Small intestine (tissue), 7 donors: Measurements from ENCODE around the gene ITGB3BP. TPM values are rescaled to one million over a fixed set of nuclear protein-coding genes. Genes with fewer than 3 reads are reported as not detected.
A peak's percentile ranks its signal among the peaks of the same experiment; 100 is the strongest.

Experiments
- DNase-seq, 2 donors: peaks; one replicate each; pipeline versions ENCODE4 v3.0.0 to v3.0.0-alpha.2; 2013
- FAIRE-seq: peaks from 2 replicates; lab custom pipeline; 2012; peaks lifted over from hg19 to GRCh38; lab: Jason Lieb, UNC
- H3K27ac ChIP-seq, 3 donors: one replicate each; pipeline ENCODE4 v1.5.1; 2013; ENCODE audit warnings: low read length in 2 of 3, mild to moderate bottlenecking in 2 of 3, control low read depth in 1 of 3, inconsistent platforms in 1 of 3, low read depth in 1 of 3, moderate library complexity in 1 of 3
- H3K27me3 ChIP-seq, 3 donors: one replicate each; pipeline ENCODE4 v1.6.1; 2013; ENCODE audit warnings: low read length in 3 of 3, inconsistent platforms in 1 of 3; ENCODE audit not compliant: control insufficient read depth in 3 of 3, insufficient read depth in 3 of 3
- H3K36me3 ChIP-seq, 3 donors: one replicate each; pipeline ENCODE4 v1.6.1; 2013; ENCODE audit warnings: low read length in 3 of 3, inconsistent platforms in 1 of 3, low read depth in 1 of 3, mild to moderate bottlenecking in 1 of 3, moderate library complexity in 1 of 3; ENCODE audit not compliant: control insufficient read depth in 3 of 3, insufficient read depth in 2 of 3
- H3K4me1 ChIP-seq, 3 donors: one replicate each; pipeline ENCODE4 v1.6.1; 2013; ENCODE audit warnings: low read length in 2 of 3, inconsistent platforms in 1 of 3, low read depth in 1 of 3, mild to moderate bottlenecking in 1 of 3, moderate library complexity in 1 of 3; ENCODE audit not compliant: control insufficient read depth in 3 of 3, insufficient read depth in 2 of 3
- H3K4me3 ChIP-seq, 3 donors: one replicate each; pipeline ENCODE4 v1.5.1; 2013; ENCODE audit warnings: low read length in 3 of 3, control low read depth in 1 of 3, inconsistent platforms in 1 of 3, low read depth in 1 of 3, mild to moderate bottlenecking in 1 of 3, moderate library complexity in 1 of 3
- H3K9me3 ChIP-seq, 2 donors: one replicate each; pipeline ENCODE4 v1.6.1; 2013; ENCODE audit warnings: low read depth in 1 of 2, low read length in 1 of 2; ENCODE audit not compliant: control insufficient read depth in 2 of 2, insufficient read depth in 1 of 2
- WGBS, 3 donors: extraction: QIAGEN DNeasy Blood & Tissue Kit; methylation state at CpG; one replicate each; pipeline ENCODE4 v1.1.7; 2013; 5-methylcytosine and 5-hydroxymethylcytosine counted together
- polyA plus RNA-seq, 4 donors: library from polyadenylated mRNA; stranded (reverse) in 3 of 4; unstranded in 1 of 4; fragments of 200-250 nt in 3 of 4; fragments of 120-200 nt in 1 of 4; gene quantifications; one replicate each; pipeline versions ENCODE4 v1.2.1 to v1.2.3, GENCODE V29; 2013
- donor health status: healthy with polysubstance abuse.
- donor health status: control.
- donor health status: control.
- donor health status: Bipolar disorder and iron deficiency.
- donor health status: healthy.

The ITGB3BP gene
- polyA plus RNA-seq, 4 donors = 10.5 to 30.2 (median 17.0) TPM

DNA sequence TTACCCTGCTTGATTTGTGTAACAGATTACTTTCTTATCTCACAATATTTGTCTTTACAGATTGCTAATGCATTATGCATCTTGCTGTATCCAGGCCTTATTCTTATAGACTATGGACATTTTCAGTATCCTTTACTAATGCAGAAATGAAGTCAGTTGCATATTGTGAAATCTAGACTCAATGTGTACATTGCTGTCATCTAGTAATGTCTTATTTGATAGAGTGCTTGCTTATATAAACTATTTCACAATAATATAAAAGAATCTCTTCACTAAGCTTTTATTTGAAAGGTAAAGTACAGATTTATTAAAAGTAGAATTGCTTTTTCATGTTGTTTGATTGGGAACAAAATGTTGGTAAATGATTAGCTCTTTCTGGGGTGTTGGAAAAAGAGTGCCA is 116.0 kb downstream of the ITGB3BP start:
- Histone ChIP-seq H3K27me3 (no peaks in the 10 kb centered on the region), H3K9me3 (no peaks in the 10 kb centered on the region), H3K27ac (no peak overlapping the region), H3K4me1 (no peaks in the 10 kb centered on the region), H3K4me3 (no peak overlapping the region), H3K36me3 (peaks cover 0 to 2% (median under 1%) of the 10 kb centered on the region in 3 donors)
- FAIRE-seq (peak; percentile 76), DNase-seq (no peak)

DNA sequence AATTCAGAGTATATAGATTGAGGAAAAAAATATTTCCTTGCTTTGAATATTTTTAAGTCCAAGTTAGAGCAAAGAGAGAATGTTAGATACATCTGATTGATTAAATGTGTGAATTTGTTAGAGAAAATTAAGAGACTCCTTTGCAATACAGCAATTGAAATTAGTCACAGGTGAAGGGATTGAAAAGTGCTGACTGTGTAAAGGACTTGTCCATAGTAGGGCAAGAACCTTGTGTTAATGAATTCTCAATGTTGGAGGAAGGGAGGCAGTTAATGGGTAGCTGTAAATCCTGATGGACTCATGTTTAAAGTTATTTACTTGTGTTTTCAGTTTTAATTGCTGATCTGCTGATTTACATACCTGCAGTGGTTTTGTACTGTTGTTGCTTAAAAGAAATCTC is 117.0 kb downstream of the ITGB3BP start:
- no peak overlapping the region for H3K4me3 ChIP-seq
- no peak overlapping the region for H3K27ac ChIP-seq
- H3K9me3 ChIP-seq = no peaks in the 10 kb centered on the region
- DNase-seq (no peak), FAIRE-seq (no peak)
- no peaks in the 10 kb centered on the region for H3K4me1 ChIP-seq
- no peaks in the 10 kb centered on the region for H3K27me3 ChIP-seq
- H3K36me3 ChIP-seq = peaks cover 0 to 2% (median 0%) of the 10 kb centered on the region in 3 donors

GRCh38 chr1:63405021-63405420 is 118.0 kb downstream of the ITGB3BP start:
- no peak overlapping the region for H3K4me3 ChIP-seq
- no peaks in the 10 kb centered on the region for H3K9me3 ChIP-seq
- no peaks in the 10 kb centered on the region for H3K4me1 ChIP-seq
- FAIRE-seq (no peak), DNase-seq (no peak)
- H3K27me3 ChIP-seq = no peaks in the 10 kb centered on the region
- peaks cover 0 to 4% (median 0%) of the 10 kb centered on the region in 3 donors for H3K36me3 ChIP-seq
- no peak overlapping the region for H3K27ac ChIP-seq

GRCh38 chr1:63403386-63403785 is 119.6 kb downstream of the ITGB3BP start:
- Histone ChIP-seq H3K4me1 (no peaks in the 10 kb centered on the region), H3K27me3 (no peaks in the 10 kb centered on the region), H3K4me3 (no peak overlapping the region), H3K9me3 (no peaks in the 10 kb centered on the region), H3K27ac (no peak overlapping the region), H3K36me3 (peaks cover 0 to 2% (median 0%) of the 10 kb centered on the region in 3 donors)
- FAIRE-seq = no peak
- WGBS, 3 donors = 52 to 73% (median 58%) methylated on average over 3 of the region's 3 CpGs
- DNase-seq = no peak

GRCh38 chr1:63401945-63402344 is 121.1 kb downstream of the ITGB3BP start:
- Histone ChIP-seq H3K4me1 (no peaks in the 10 kb centered on the region), H3K27ac (no peak overlapping the region), H3K4me3 (no peak overlapping the region), H3K9me3 (no peaks in the 10 kb centered on the region), H3K27me3 (no peaks in the 10 kb centered on the region), H3K36me3 (peaks cover 0 to 2% (median 0%) of the 10 kb centered on the region in 3 donors)
- WGBS, 3 donors = 79 to 99% (median 95%) methylated on average over 4 of the region's 4 CpGs
- DNase-seq = no peak
- no peak for FAIRE-seq

Other genes with a start within 250 kb of the ITGB3BP start
- gene FOXD3, start 200.7 kb downstream of the ITGB3BP start, polyA plus RNA-seq = under 1 TPM in 2 of 4 donors, not detected in 2; 0.37 to 0.54 TPM
- 10 to 100 TPM in 2 of 4 donors, 1 to 10 TPM in 2; 5.9 to 19.4 (median 11.3) TPM for gene ALG6, start 155.6 kb downstream of the ITGB3BP start, polyA plus RNA-seq
- gene EFCAB7, start 300 bp upstream of the ITGB3BP start, polyA plus RNA-seq = 1 to 10 TPM; 1.1 to 8.5 (median 2.2) TPM
- 10 to 100 TPM; 43.0 to 88.8 (median 59.8) TPM for gene PGM1, start 70.2 kb upstream of the ITGB3BP start, polyA plus RNA-seq